DOHH2 (cell line): ENCODE data around the gene TMED10.

Experiments used
- CTCF ChIP-seq: fragments of 200-600 bp; sonication (generic); IDR thresholded peaks from one replicate; pipeline ENCODE4 v1.5.1; 2014; ENCODE audit warnings: antibody characterized with exemption, mild to moderate bottlenecking, low read depth, low read length; ENCODE audit not compliant: poor library complexity, severe bottlenecking
- EZH2phosphoT487 ChIP-seq: fragments of 200-600 bp; sonication (generic); IDR thresholded peaks from 2 replicates; pipeline ENCODE4 v1.6.1; 2017; ENCODE audit warnings: borderline replicate concordance, mild to moderate bottlenecking, antibody characterized with exemption, low read length, moderate library complexity, mixed read lengths

- no peak for TF ChIP-seq CTCF
- no peak for TF ChIP-seq EZH2phosphoT487
These were observed 91.9 kb downstream of the TMED10 start for GRCh38 chr14:75084513-75084912.
